Measurements from ENCODE around the gene GRIN2B.

The GRIN2B gene

DNA sequence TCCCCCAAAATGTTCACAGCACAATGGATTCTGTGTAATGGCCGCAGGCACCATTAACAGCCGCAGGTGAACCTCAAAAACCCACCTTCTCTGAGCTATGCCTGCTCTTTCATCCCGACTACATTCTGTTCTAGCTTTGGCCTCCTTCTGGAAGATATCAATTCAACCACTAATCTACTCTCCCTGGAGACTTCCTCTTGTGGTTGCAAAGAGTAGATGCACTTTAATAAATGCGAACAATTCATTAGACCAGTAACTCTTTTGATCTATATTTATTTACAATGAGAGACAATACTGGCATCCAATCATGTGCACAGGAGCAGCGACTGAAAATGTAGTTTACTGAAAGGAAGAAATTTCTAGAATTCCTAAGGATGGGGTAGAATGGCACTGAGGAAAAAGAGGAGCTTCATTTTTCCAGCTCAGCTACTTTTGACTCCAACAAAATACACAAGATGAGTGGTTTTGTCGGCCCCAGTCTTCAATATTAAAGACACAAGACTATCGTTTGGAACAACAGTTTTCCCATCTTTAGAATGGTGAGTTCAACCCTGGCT, 5.3 kb downstream of the GRIN2B start:
- Mint-ChIP-seq H3K27ac (no peak overlapping the region), H3K4me1 (ENCODE audit: low read depth) (no peaks in the 10 kb centered on the region), H3K9me3 (no peaks in the 10 kb centered on the region), H3K4me3 (no peak overlapping the region), H3K27me3 (peaks cover 35% of the 10 kb centered on the region), H3K36me3 (ENCODE audit: low read depth) (no peaks in the 10 kb centered on the region)
- intact Hi-C loops (cut with micrococcal nuclease), result no loop called here

DNA sequence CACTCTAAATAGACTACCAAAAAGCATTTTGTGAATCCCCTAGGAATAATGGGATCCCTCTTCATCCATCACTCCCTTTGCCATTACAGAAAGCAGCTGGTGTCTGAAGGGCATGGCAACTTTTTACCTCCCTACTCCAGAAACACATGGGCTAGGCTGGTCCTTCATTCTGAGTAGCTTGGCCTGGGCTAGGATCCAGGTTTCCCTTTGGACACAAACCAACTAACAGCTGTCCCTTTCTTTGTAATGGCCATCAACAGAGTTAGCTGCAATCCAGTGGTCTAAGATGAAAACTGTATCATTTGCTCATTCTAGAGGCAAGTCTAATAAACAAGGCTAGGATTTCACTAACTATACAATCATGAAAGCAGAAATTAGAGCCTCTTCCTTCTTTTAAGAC, 7.4 kb downstream of the GRIN2B start:
- Mint-ChIP-seq H3K27me3 (peaks cover 16% of the 10 kb centered on the region), H3K27ac (no peak overlapping the region), H3K4me3 (no peak overlapping the region), H3K9me3 (no peaks in the 10 kb centered on the region), H3K36me3 (ENCODE audit: low read depth) (no peaks in the 10 kb centered on the region), H3K4me1 (ENCODE audit: low read depth) (no peaks in the 10 kb centered on the region)
- intact Hi-C loops (cut with micrococcal nuclease), result no loop called here

DNA sequence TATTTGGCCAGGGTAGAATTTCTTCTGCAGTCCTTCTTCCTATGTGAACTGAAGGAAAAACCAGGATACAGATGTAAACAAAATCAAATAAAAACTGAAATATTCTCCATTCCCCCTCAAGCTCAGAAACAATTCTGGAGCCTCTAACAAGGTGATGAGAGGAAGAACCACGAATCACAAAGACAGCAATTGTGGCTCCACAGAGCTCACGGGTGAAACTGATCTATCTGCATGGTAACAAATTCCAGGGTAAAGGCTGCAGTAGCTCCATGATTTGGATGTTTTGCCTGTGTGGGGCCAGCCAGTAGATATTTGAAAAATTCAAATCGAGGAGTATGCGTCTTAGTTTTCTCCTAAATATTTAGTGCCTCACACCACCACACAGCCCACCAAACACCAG, 10.6 kb downstream of the GRIN2B start:
- H3K36me3 Mint-ChIP-seq (ENCODE audit: low read depth), result no peaks in the 10 kb centered on the region
- intact Hi-C loops (cut with micrococcal nuclease), result no loop called here

DNA sequence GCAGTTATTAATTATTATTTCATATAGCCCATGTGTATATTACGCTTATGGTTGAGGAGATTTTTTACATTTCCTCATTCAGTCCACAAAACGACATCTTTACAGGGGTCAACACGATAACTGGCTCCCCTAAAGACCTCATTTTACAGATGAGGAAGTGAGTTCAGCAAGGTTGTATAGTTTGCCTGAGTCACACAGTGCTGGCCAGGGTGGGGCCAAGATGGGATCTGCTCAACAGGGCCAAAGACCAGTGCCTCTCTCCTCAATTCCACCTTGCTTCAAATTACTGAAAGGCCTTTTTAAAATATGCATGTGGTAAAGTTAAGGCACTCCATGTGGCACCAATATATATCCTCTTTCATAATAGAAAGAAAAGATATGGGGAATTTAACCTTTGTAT, 13.1 kb downstream of the GRIN2B start:
- no peak overlapping the region for H3K27ac Mint-ChIP-seq
- no peak overlapping the region for H3K4me3 Mint-ChIP-seq
- H3K27me3 Mint-ChIP-seq, result peaks cover 6% of the 10 kb centered on the region
- no peaks in the 10 kb centered on the region for H3K36me3 Mint-ChIP-seq (ENCODE audit: low read depth)
- H3K9me3 Mint-ChIP-seq, result no peaks in the 10 kb centered on the region
- intact Hi-C loops (cut with micrococcal nuclease), result no loop called here
- H3K4me1 Mint-ChIP-seq (ENCODE audit: low read depth), result no peaks in the 10 kb centered on the region

More for the DNA sequence above, 10.6 kb downstream of the GRIN2B start:
- peaks cover 3% of the 10 kb centered on the region for H3K27me3 Mint-ChIP-seq
- no peaks in the 10 kb centered on the region for H3K9me3 Mint-ChIP-seq
- H3K4me3 Mint-ChIP-seq, result no peak overlapping the region
- no peaks in the 10 kb centered on the region for H3K4me1 Mint-ChIP-seq (ENCODE audit: low read depth)
- no peak overlapping the region for H3K27ac Mint-ChIP-seq

DNA sequence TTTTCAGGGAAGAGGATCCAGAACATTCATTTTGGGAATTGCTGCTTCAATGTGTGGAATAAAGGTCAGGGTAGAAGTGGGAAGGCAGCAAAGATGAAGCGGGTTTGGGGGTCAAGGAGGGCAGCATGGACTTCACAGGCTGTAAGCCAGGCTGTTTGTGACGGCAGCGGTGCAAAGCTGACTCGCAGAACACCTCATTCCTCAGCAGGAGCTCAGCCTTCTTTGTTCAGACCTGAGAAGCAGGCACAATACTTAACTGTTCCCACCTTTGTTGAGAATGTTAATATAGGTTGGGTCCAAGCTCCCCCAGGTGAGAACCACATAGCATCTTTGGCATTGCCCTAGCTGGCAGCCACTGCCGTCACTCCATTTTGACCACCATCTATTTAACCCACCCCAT, 16.7 kb downstream of the GRIN2B start:
- Mint-ChIP-seq H3K9me3 (no peaks in the 10 kb centered on the region), H3K27me3 (peaks cover 6% of the 10 kb centered on the region), H3K4me3 (no peak overlapping the region), H3K36me3 (ENCODE audit: low read depth) (no peaks in the 10 kb centered on the region), H3K4me1 (ENCODE audit: low read depth) (no peaks in the 10 kb centered on the region), H3K27ac (no peak overlapping the region)
- intact Hi-C loops (cut with micrococcal nuclease), result no loop called here

DNA sequence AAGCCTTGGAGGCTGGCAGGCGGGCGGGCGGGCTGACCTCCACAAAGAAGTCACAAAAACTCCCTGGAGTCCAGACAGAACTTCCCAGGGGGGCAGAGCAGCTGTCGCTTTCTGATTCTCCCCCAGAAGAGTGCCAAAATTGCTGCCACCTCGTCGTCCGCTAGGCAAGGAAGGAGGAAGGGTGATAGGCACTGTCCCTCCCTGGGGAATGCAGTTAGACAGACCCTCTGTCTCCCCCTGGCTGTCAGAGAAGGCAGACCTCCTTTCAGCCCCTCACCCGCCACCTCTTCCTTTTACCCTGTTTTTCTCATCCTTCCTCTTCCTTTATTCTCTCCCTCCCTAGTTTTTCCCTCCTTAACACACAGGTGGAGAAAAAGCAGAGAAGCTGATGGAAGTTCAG, 18.7 kb downstream of the GRIN2B start:
- Mint-ChIP-seq H3K9me3 (no peaks in the 10 kb centered on the region), H3K27ac (no peak overlapping the region), H3K36me3 (ENCODE audit: low read depth) (no peaks in the 10 kb centered on the region), H3K27me3 (peaks cover 10% of the 10 kb centered on the region), H3K4me1 (ENCODE audit: low read depth) (no peaks in the 10 kb centered on the region), H3K4me3 (no peak overlapping the region)
- intact Hi-C loops (cut with micrococcal nuclease), result no loop called here

DNA sequence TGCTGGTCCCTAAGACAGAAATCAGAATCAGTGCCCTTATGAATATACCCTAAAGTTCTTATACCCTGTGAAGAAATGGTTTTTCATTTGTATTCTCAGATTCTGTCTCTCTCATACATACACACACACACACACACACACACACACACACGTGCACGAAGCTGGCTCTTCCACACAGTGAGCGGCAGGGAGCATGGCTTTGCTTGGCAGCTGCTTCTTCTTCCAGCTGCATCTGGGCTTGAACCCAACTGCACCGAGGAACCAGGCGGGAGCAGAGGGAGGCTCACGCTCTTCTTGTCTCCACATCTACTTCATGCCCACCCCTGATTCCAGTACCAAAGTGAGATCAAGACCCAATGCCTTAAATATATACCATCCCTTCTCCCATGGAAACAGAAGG, 19.4 kb downstream of the GRIN2B start:
- H3K9me3 Mint-ChIP-seq, result no peaks in the 10 kb centered on the region

DNA sequence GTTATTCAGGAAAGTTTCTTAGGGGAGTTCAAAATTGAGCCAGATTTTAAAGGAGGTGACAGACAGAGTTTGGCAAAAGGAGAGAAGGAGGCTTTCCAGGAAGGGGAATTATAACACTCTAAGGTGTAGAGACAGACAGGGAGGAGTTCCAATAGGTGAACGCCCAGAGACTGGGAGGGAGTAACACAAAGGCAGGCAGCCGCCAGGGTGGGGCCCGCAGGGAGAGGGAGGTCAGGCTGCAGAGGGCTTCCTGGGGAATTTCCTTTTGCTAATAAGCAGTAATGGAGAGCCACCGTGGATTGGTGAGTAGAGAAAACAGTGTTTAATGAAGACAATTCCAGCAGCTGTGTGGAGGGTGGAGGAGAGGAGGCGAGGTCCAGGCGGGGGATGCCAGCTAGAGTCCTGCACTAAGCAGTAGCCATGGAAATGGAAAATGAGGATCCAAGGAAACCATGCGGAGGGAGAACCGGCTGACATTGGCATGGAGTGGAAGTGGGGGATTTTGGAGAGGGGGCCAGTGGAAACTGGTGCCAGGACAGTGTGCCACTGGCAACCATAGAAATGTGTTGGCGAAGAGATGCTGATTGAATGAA, 22.2 kb downstream of the GRIN2B start:
- Mint-ChIP-seq H3K27ac (no peak overlapping the region), H3K27me3 (peaks cover 9% of the 10 kb centered on the region), H3K4me1 (ENCODE audit: low read depth) (no peaks in the 10 kb centered on the region), H3K36me3 (ENCODE audit: low read depth) (no peaks in the 10 kb centered on the region), H3K9me3 (no peaks in the 10 kb centered on the region), H3K4me3 (no peak overlapping the region)
- intact Hi-C loops (cut with micrococcal nuclease), result no loop called here

More for the DNA sequence above, 19.4 kb downstream of the GRIN2B start:
- Mint-ChIP-seq H3K27me3 (peaks cover 10% of the 10 kb centered on the region), H3K4me3 (no peak overlapping the region), H3K27ac (no peak overlapping the region), H3K4me1 (ENCODE audit: low read depth) (no peaks in the 10 kb centered on the region), H3K36me3 (ENCODE audit: low read depth) (no peaks in the 10 kb centered on the region)
- intact Hi-C loops (cut with micrococcal nuclease), result no loop called here

DNA sequence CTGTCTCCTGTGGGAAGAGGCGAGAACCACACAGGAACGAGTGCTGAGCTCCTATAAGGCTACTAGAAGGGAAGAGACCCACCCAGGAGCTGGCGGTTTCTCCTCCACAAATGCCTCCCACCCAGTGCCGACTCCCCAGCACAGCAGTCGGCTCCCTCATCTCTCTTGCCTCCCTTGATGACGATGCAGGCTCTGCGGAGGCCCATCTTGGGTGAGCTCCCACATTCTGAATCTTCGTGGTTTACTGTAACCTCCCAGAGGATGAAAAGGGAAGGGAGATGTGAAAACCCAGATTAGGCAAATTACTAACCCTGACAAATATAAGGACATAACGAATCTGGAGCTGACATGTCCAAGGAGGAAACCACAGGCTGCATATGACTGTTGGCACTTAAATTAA, 23.8 kb downstream of the GRIN2B start:
- no peaks in the 10 kb centered on the region for H3K36me3 Mint-ChIP-seq (ENCODE audit: low read depth)
- H3K4me1 Mint-ChIP-seq (ENCODE audit: low read depth), result no peaks in the 10 kb centered on the region
- no peak overlapping the region for H3K4me3 Mint-ChIP-seq
- no peak overlapping the region for H3K27ac Mint-ChIP-seq
- H3K27me3 Mint-ChIP-seq, result peaks cover 9% of the 10 kb centered on the region
- H3K9me3 Mint-ChIP-seq, result no peaks in the 10 kb centered on the region
- intact Hi-C loops (cut with micrococcal nuclease), result no loop called here

DNA sequence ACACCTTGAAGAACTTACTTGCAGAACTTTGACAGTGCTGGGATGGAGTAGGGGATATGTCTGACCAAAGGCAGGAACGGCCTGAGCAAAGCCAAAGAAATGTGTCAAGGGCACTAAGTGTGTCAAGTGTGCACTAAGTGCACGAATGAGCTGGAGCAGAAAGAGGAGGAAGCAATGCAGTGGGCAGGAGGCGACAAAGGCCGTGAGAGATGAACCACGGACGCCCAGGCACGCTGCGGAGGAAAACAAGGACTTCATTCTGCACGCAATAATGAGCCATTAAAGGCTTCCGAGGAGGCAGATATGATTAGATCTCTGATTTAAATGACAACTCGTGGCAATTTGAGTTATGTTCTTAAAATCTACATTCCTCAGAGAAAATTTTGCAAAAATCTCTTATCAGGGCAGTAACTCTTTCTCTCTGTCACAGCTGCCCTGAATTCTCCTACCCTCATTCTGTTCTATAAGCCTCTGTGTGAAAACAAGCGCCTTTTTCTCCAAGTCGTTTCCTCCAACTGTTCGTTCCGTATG, 25.3 kb downstream of the GRIN2B start:
- Mint-ChIP-seq H3K4me1 (ENCODE audit: low read depth) (no peaks in the 10 kb centered on the region), H3K9me3 (no peaks in the 10 kb centered on the region), H3K27ac (no peak overlapping the region), H3K4me3 (no peak overlapping the region), H3K27me3 (peaks cover 8% of the 10 kb centered on the region), H3K36me3 (ENCODE audit: low read depth) (no peaks in the 10 kb centered on the region)
- intact Hi-C loops (cut with micrococcal nuclease), result no loop called here

DNA sequence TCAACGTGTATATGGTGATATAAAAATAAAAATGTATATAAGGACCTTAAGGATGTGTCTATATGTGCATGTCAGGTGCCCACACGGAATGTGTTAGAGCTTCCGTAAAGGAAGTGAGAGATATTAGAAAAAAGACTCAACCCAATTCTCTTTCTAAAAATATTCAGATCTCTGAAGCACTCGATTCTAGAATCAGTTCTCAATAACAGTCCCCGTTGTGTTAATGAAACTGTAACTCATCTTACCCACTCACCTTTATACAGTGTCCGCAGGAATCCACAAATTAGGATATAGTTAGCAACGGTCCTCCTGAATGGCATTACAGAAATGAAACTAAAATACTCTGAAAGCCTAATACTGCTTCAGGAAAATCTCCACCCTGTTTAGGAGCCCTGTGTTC, 29.3 kb downstream of the GRIN2B start:
- Mint-ChIP-seq H3K27ac (no peak overlapping the region), H3K27me3 (peaks cover 1% of the 10 kb centered on the region), H3K9me3 (no peaks in the 10 kb centered on the region), H3K4me1 (ENCODE audit: low read depth) (no peaks in the 10 kb centered on the region), H3K4me3 (no peak overlapping the region), H3K36me3 (ENCODE audit: low read depth) (no peaks in the 10 kb centered on the region)
- intact Hi-C loops (cut with micrococcal nuclease), result no loop called here

DNA sequence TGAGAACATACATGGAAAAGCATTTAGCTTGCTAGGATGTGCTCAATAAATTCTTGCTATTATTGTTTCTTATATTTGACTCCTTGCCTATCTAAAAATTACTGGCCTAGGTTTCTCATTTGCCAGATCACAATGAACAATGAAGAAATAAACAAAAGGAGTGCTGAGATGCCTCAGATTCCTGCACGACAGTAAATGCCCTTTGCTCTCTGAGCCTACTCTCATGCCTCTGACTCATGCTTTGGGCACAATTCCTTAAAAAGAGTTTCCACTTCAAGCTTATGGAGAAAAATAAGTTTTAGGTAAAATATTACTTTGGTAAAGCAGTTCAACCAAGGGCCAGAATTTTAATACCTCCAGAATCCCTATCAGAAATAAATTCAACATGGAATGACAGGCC, 30.9 kb downstream of the GRIN2B start:
- Mint-ChIP-seq H3K9me3 (no peaks in the 10 kb centered on the region), H3K27ac (no peak overlapping the region), H3K27me3 (no peaks in the 10 kb centered on the region), H3K4me3 (no peak overlapping the region), H3K36me3 (ENCODE audit: low read depth) (no peaks in the 10 kb centered on the region), H3K4me1 (ENCODE audit: low read depth) (no peaks in the 10 kb centered on the region)
- intact Hi-C loops (cut with micrococcal nuclease), result no loop called here

DNA sequence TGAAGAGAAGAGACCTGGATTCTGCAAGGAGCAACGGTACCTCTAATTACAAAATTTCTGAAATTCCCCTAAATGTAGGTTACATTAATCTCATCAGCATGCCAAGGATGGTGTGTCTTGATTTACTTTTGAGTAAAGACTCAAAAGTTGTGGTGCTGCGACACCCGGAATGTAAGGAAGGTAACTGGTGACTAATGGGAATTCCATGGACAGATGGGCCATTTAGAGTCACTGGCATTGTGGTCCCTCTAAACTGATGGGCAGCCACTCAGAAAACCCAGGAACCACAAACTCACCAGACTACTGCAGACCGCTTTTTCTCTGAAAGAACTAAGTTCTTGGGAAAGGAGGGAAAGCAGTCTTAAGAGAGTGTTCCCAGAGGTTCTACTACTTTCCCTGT, 32.8 kb downstream of the GRIN2B start:
- H3K27me3 Mint-ChIP-seq, result no peaks in the 10 kb centered on the region
- no peaks in the 10 kb centered on the region for H3K4me1 Mint-ChIP-seq (ENCODE audit: low read depth)
- H3K27ac Mint-ChIP-seq, result no peak overlapping the region
- no peaks in the 10 kb centered on the region for H3K9me3 Mint-ChIP-seq
- H3K36me3 Mint-ChIP-seq (ENCODE audit: low read depth), result no peaks in the 10 kb centered on the region
- H3K4me3 Mint-ChIP-seq, result no peak overlapping the region
- intact Hi-C loops (cut with micrococcal nuclease), result no loop called here

DNA sequence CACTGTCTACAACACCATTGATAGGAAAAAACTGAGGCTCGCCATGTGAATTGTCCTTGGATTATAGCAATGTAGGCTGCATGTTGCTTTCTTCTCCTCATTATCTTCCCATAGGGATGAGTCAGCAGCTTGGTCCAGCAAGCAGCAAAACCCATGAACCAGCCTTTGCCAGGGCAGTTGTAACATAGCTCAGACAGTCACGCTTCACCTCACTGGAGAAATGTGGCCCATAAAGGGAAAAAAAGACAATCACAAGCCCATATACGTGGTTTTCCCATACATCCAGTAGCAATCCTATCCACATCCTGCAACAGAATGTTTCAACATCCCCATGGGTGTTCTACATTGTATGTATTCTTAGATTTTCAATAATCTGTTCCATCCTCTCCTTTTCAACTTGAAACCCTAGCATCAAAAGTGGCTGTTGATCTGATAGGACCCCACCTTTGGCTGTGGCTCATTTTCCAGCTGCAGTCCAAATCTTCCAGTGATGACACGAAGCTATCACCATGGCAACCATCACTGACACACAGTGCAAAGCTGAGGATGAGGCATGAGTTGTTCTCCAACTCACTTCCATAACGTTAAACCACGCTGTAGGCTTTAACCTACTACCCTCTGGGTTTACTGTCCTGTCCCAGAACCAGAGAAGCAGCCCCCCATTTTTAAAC, 34.0 kb downstream of the GRIN2B start:
- peaks cover 6% of the 10 kb centered on the region for H3K27me3 Mint-ChIP-seq
- no peak overlapping the region for H3K4me3 Mint-ChIP-seq
- no peaks in the 10 kb centered on the region for H3K4me1 Mint-ChIP-seq (ENCODE audit: low read depth)
- H3K27ac Mint-ChIP-seq, result no peak overlapping the region
- no peaks in the 10 kb centered on the region for H3K36me3 Mint-ChIP-seq (ENCODE audit: low read depth)
- no peaks in the 10 kb centered on the region for H3K9me3 Mint-ChIP-seq
- intact Hi-C loops (cut with micrococcal nuclease), result no loop called here

All from dendritic cell treated with granulocyte-macrophage colony-stimulating factor and Interleukin-4, amounts not matched to agents 40 ng/mL and 50 ng/mL, for 4 days (primary cell).